Measurements from ENCODE around the gene ATXN10. TPM values are rescaled to one million over a fixed set of nuclear protein-coding genes. Genes with fewer than 3 reads are reported as not detected.

The ATXN10 gene
- total RNA-seq, 1 experiment from 2014 or later, result 303 TPM

DNA sequence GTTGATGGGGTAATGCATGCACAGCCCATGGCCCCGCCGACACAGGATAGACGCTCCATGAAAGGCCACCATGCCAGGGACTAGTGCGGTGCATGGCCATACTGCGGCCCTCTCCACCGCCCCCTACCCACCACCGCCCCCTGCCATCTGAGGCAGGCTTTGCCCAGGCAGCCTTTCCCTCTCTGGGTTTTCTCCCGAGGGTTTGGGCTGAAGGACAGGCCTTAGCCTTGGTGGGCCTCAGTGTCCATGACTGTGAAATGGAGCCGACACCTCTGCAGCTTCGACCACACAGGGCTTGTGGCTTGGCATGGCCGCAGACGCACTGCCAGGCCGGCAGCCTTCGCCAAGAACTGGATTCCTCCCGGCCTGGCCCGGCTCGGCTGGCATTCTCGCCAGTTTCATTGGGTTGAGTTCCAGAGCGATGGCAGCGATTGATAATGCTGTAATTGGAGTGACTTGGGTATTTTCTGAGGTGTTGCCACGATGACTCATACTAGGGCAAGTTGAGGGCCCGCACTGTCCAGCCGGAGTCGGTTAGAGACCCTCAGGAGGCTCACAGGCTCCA is 194.0 kb downstream of the ATXN10 start:
- CTCF ChIA-PET, result no interaction called here
- H3K4me1 ChIP-seq (replicated peaks; ENCODE audit: insufficient read depth), result peaks cover 7% of the 10 kb centered on the region; the same call in 1 of the 2 replicates
- POLR2A ChIA-PET (ENCODE audit: unreplicated experiment), result no interaction called here
- TF ChIP-seq EZH2 (IDR thresholded peaks at IDR 0.05; ENCODE audit: low read depth), result no peak
- TF ChIP-seq, protein P1, sequence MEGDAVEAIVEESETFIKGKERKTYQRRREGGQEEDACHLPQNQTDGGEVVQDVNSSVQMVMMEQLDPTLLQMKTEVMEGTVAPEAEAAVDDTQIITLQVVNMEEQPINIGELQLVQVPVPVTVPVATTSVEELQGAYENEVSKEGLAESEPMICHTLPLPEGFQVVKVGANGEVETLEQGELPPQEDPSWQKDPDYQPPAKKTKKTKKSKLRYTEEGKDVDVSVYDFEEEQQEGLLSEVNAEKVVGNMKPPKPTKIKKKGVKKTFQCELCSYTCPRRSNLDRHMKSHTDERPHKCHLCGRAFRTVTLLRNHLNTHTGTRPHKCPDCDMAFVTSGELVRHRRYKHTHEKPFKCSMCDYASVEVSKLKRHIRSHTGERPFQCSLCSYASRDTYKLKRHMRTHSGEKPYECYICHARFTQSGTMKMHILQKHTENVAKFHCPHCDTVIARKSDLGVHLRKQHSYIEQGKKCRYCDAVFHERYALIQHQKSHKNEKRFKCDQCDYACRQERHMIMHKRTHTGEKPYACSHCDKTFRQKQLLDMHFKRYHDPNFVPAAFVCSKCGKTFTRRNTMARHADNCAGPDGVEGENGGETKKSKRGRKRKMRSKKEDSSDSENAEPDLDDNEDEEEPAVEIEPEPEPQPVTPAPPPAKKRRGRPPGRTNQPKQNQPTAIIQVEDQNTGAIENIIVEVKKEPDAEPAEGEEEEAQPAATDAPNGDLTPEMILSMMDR (conservative IDR thresholded peaks at IDR 0.05), result no peak
- H4K20me1 ChIP-seq (ENCODE audit: insufficient read depth), result no peaks in the 10 kb centered on the region
- H3K27me3 ChIP-seq (ENCODE audit: insufficient read depth, low read depth), result no peaks in the 10 kb centered on the region
- no peaks in the 10 kb centered on the region for H3K9me2 ChIP-seq (ENCODE audit: insufficient read depth)
- no peak overlapping the region for H3K4me3 ChIP-seq
- no peak overlapping the region for H2AFZ ChIP-seq
- no TSS peak for BruUV-seq (replicated peaks)
- no peaks in the 10 kb centered on the region for H3K79me2 ChIP-seq (ENCODE audit: low read depth)
- H3F3A ChIP-seq (ENCODE audit: insufficient read depth, low read depth), result peaks cover 17% of the 10 kb centered on the region
- H3K4me2 ChIP-seq, result no peak overlapping the region
- H3K9me3 ChIP-seq (ENCODE audit: insufficient read depth, low read depth), result no peaks in the 10 kb centered on the region
- intact Hi-C loops (cut with micrococcal nuclease; ENCODE audit: unreplicated experiment), result loop anchor here (2.0 kb wide), 3 partner anchors 21 to 103 kb away; no protein-coding TSS in a partner anchor
- H3K27ac ChIP-seq, result no peak overlapping the region
- H3K36me3 ChIP-seq (ENCODE audit: low read depth), result no peaks in the 10 kb centered on the region
- no peak for DNase-seq

DNA sequence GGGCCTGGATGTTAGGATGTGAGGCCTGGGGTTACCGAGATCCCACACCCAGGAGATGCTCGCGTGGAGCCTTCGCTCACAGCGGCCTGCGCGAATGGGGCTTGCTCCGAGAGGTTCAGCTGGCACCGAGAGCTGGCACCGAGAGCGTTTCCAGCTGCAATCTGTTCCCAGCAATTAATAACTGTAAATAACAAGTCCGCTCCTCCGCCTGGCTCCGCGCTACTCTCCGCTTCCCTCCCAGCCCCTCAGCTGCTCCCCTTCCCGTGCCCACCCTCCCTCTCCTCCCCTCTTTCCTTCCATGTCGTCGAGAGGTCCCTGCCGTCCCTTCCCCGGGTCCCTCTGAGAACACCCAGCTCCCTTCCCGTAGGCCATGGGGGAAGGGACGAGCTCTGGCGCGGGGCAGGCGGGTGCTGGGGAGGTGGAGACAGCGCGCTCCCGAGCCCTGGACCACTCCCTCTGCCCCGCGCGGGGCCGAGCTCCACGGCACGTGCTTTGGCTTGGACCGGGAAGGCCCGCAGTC is 194.6 kb downstream of the ATXN10 start:
- intact Hi-C loops (cut with micrococcal nuclease; ENCODE audit: unreplicated experiment), result no loop called here
- H3K4me3 ChIP-seq, result no peak overlapping the region
- peaks cover 7% of the 10 kb centered on the region; the same call in 1 of the 2 replicates for H3K4me1 ChIP-seq (replicated peaks; ENCODE audit: insufficient read depth)
- DNase-seq, result no peak
- no peaks in the 10 kb centered on the region for H4K20me1 ChIP-seq (ENCODE audit: insufficient read depth)
- H3K27me3 ChIP-seq (ENCODE audit: insufficient read depth, low read depth), result no peaks in the 10 kb centered on the region
- ChIA-PET POLR2A (ENCODE audit: unreplicated experiment) (no interaction called here), CTCF (no interaction called here)
- BruUV-seq (replicated peaks), result no TSS peak
- H3F3A ChIP-seq (ENCODE audit: insufficient read depth, low read depth), result peaks cover 17% of the 10 kb centered on the region
- TF ChIP-seq, protein P1 (conservative IDR thresholded peaks at IDR 0.05), result no peak
- TF ChIP-seq EZH2 (IDR thresholded peaks at IDR 0.05; ENCODE audit: low read depth), result no peak
- H2AFZ ChIP-seq, result no peak overlapping the region
- no peaks in the 10 kb centered on the region for H3K9me3 ChIP-seq (ENCODE audit: insufficient read depth, low read depth)
- H3K4me2 ChIP-seq, result no peak overlapping the region
- H3K9me2 ChIP-seq (ENCODE audit: insufficient read depth), result no peaks in the 10 kb centered on the region
- H3K79me2 ChIP-seq (ENCODE audit: low read depth), result no peaks in the 10 kb centered on the region
- H3K27ac ChIP-seq, result no peak overlapping the region
- H3K36me3 ChIP-seq (ENCODE audit: low read depth), result no peaks in the 10 kb centered on the region

DNA sequence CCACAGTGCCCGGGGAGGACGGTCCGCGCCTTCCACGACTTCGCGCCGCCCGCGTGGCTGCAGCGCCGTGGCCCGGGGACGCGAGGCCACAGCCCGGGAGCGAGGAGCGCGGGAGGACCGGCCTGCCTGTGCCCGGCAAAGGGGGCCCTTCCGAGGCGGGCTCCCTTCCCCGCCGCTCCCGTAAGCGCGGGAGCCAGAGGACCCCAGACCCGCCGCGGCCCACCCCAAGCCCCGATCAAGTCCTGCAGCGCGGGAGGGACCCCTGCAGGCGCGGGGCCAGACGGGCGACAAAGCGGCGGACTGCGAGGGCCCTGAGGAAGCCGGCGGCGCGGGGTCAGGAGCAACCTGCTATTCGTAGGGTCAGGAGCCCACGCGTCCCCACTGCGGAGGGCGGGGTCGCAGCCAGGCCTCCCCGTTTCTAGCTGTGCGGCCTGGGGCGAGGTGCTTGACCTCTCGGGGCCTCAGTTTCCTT is 195.0 kb downstream of the ATXN10 start:
- peaks cover 17% of the 10 kb centered on the region for H3F3A ChIP-seq (ENCODE audit: insufficient read depth, low read depth)
- no TSS peak for BruUV-seq (replicated peaks)
- intact Hi-C loops (cut with micrococcal nuclease; ENCODE audit: unreplicated experiment), result no loop called here
- no peak overlapping the region for H3K4me3 ChIP-seq
- H3K4me2 ChIP-seq, result no peak overlapping the region
- DNase-seq, result no peak
- no peaks in the 10 kb centered on the region for H4K20me1 ChIP-seq (ENCODE audit: insufficient read depth)
- H3K27me3 ChIP-seq (ENCODE audit: insufficient read depth, low read depth), result no peaks in the 10 kb centered on the region
- TF ChIP-seq EZH2 (IDR thresholded peaks at IDR 0.05; ENCODE audit: low read depth), result no peak
- TF ChIP-seq, protein P1 (conservative IDR thresholded peaks at IDR 0.05), result no peak
- no peaks in the 10 kb centered on the region for H3K9me3 ChIP-seq (ENCODE audit: insufficient read depth, low read depth)
- H3K27ac ChIP-seq, result no peak overlapping the region
- no peaks in the 10 kb centered on the region for H3K9me2 ChIP-seq (ENCODE audit: insufficient read depth)
- CTCF ChIA-PET, result no interaction called here
- H3K79me2 ChIP-seq (ENCODE audit: low read depth), result no peaks in the 10 kb centered on the region
- POLR2A ChIA-PET (ENCODE audit: unreplicated experiment), result no interaction called here
- peaks cover 7% of the 10 kb centered on the region; the same call in 1 of the 2 replicates for H3K4me1 ChIP-seq (replicated peaks; ENCODE audit: insufficient read depth)
- H2AFZ ChIP-seq, result no peak overlapping the region
- no peaks in the 10 kb centered on the region for H3K36me3 ChIP-seq (ENCODE audit: low read depth)

All from PC-9 (cell line).